ENCODE data around the gene ACAT2.

DNA sequence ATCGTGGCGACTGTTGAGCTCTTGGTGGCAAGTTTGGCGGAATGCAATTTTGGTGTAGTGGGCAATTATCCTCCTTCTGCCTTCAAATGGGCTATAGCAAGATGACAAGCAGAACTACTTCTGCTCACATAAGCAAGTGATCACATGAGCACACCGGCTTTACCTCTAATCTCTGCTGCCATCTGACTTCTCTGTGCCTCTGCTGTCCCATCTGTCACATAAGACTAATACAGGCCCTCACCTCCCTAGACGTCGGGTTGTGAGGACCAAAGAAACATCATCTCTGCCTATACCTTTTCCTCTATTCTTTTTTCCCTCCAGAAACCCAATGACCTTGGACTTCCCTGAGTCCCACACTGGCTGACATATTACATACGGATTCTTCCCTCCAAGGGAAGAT lies 47.9 kb upstream of the ACAT2 start:
- TF ChIP-seq, protein P1, sequence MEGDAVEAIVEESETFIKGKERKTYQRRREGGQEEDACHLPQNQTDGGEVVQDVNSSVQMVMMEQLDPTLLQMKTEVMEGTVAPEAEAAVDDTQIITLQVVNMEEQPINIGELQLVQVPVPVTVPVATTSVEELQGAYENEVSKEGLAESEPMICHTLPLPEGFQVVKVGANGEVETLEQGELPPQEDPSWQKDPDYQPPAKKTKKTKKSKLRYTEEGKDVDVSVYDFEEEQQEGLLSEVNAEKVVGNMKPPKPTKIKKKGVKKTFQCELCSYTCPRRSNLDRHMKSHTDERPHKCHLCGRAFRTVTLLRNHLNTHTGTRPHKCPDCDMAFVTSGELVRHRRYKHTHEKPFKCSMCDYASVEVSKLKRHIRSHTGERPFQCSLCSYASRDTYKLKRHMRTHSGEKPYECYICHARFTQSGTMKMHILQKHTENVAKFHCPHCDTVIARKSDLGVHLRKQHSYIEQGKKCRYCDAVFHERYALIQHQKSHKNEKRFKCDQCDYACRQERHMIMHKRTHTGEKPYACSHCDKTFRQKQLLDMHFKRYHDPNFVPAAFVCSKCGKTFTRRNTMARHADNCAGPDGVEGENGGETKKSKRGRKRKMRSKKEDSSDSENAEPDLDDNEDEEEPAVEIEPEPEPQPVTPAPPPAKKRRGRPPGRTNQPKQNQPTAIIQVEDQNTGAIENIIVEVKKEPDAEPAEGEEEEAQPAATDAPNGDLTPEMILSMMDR (IDR thresholded peaks at IDR 0.05; ENCODE audit: low read depth, low read length, poor library complexity, severe bottlenecking), result no peak
- no peak for TF ChIP-seq EZH2phosphoT487 (IDR thresholded peaks at IDR 0.05; ENCODE audit: borderline replicate concordance, low read length)

Measured in DOHH2 (cell line).